Measurements from ENCODE around the gene HSD11B1.
"Not testable (repeated sequence)": the region's sequence is repeated elsewhere in the genome, so short reads cannot be mapped to it uniquely, and the experiment has no call there.

Gene HSD11B1

GRCh38 chr1:209691237-209691636 lies 13.4 kb upstream of the HSD11B1 start:
- DNase-seq (ENCODE audit: low read depth in 1 of 2, low spot score in 1 of 2) = no peak

- DNase-seq (ENCODE audit: low read depth in 1 of 2, low spot score in 1 of 2) = no peak
Observed at GRCh38 chr1:209692296-209692695, 12.3 kb upstream of the HSD11B1 start.

- DNase-seq (ENCODE audit: low read depth in 1 of 2, low spot score in 1 of 2) = peak; percentile 31 to 51
Observed at GRCh38 chr1:209692745-209693504, 11.7 kb upstream of the HSD11B1 start.

- DNase-seq (ENCODE audit: low read depth in 1 of 2, low spot score in 1 of 2) = no peak
Observed at GRCh38 chr1:209696673-209697072, 8.0 kb upstream of the HSD11B1 start.

DNA sequence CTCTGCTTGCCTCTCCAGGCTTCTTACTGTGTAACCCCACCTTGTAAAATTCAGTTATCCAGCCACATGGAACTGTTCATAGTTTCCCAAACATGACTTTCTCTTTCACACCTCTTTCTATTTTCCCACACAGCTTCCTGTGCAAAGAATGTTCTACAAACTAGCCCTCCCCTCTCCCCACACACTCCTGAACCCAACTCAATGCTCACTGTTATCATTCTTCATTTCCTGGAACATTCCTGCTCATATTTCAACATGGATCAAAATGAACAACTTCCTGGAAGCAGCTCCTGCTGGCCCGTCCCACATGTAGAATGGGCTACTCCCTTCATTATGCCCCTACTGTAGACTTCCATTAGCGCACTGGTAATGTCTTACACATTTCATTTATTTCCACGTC lies 7.5 kb upstream of the HSD11B1 start:
- no peak for DNase-seq (ENCODE audit: low read depth in 1 of 2, low spot score in 1 of 2)

DNA sequence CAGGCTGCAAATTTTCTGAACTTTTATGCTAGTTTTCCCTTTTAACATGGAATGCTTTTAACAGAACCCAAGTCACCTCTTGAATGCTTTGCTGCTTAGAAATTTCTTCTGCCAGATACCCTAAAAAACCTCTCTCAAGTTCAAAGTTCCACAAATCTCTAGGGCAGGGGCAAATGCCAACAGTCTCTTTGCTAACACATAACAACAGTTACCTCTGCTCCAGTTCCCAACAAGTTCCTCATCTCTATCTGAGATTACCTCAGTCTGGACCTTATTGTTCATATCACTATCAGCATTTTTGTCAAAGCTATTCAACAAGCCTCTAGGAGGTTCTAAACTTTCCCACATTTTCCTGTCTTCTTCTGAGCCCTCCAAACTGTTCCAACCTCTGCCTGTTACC lies 4.0 kb upstream of the HSD11B1 start:
- DNase-seq (ENCODE audit: low read depth in 1 of 2, low spot score in 1 of 2) = not testable (repeated sequence)

GRCh38 chr1:209702832-209703231 lies 1.8 kb upstream of the HSD11B1 start:
- no peak for DNase-seq (ENCODE audit: low read depth in 1 of 2, low spot score in 1 of 2)

GRCh38 chr1:209703834-209704504 lies 677 bp upstream of the HSD11B1 start:
- DNase-seq (ENCODE audit: low read depth in 1 of 2, low spot score in 1 of 2) = no peak

- DNase-seq (ENCODE audit: low read depth in 1 of 2, low spot score in 1 of 2) = no peak
Observed at GRCh38 chr1:209705033-209705598, 470 bp downstream of the HSD11B1 start.

DNA sequence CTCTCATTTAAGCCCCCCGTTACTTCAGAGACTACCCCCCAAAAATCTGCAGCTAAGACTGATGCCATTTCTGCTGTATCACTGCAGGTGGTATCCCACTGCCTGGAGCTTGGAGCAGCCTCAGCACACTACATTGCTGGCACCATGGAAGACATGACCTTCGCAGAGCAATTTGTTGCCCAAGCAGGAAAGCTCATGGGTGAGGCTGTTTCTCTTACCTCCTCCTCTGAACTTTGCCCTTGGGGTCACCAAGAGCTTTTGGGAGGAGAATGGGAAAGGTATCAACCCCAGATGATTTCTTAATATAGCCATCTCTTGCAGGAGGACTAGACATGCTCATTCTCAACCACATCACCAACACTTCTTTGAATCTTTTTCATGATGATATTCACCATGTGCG lies 2.0 kb downstream of the HSD11B1 start:
- DNase-seq (ENCODE audit: low read depth in 1 of 2, low spot score in 1 of 2) = no peak

GRCh38 chr1:209707308-209707707 lies 2.7 kb downstream of the HSD11B1 start:
- DNase-seq (ENCODE audit: low read depth in 1 of 2, low spot score in 1 of 2) = no peak

- DNase-seq (ENCODE audit: low read depth in 1 of 2, low spot score in 1 of 2) = no peak
Observed at GRCh38 chr1:209708297-209708696, 3.7 kb downstream of the HSD11B1 start.

DNA sequence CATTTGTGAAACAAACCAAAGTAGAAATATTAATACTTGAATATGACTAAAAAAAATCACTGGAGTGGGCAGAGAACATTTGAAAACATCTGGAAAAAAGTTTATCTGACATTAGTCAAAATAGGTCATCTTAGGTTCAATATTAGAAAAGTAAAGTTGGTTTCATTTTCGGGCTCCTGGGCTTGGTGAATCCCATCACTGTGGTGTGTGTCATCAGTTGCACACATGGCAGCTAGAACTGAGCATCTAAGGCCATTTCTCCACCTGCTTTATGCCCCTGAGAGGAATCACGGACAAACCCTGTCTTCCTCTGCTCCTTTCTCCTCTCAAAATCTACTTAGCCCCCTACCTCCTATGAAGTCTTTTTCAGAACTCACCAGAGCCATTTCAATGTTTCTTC lies 5.4 kb downstream of the HSD11B1 start:
- DNase-seq (ENCODE audit: low read depth in 1 of 2, low spot score in 1 of 2) = no peak

GRCh38 chr1:209710847-209711246 lies 6.2 kb downstream of the HSD11B1 start:
- no peak for DNase-seq (ENCODE audit: low read depth in 1 of 2, low spot score in 1 of 2)

DNA sequence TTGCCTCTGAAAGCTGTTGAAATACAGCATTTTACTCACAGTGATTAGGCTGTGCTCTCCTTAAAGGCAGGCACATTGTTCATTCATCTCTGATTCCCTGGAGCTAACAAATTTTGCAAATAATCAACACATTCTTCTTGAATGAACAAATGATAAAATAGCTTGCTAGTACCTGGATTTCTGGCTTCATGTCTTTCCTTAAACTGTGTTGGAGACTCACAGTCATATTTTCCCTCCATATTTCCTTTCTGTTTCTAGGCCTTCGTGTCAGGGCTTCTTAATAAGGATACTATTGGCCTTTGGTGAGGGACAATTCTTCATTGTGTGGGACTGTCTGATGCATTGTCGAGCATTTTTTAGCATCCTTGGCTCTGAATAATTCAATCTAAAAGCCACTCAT lies 9.7 kb downstream of the HSD11B1 start:
- no peak for DNase-seq (ENCODE audit: low read depth in 1 of 2, low spot score in 1 of 2)

- no peak for DNase-seq (ENCODE audit: low read depth in 1 of 2, low spot score in 1 of 2)
Observed at GRCh38 chr1:209715314-209715713, 10.7 kb downstream of the HSD11B1 start.

DNA sequence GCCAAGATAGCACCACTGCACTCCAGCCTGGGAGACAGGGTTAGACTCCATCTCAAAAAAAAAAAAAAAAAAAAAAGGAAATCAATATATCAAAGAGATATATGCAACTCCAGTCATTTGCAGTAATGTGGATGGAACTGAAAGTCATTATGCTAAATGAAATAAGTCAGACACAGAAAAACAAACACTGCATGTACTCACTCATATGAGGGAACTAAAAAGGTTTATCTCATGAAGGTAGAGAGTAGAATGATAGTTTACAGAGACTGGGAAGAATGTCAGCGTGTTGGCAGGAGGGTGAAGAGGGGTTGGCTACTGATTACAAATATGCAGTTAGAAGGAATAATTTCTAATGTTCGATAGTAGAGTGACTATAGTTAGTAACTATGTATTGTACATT lies 13.2 kb downstream of the HSD11B1 start:
- DNase-seq (ENCODE audit: low read depth in 1 of 2, low spot score in 1 of 2) = no peak

DNA sequence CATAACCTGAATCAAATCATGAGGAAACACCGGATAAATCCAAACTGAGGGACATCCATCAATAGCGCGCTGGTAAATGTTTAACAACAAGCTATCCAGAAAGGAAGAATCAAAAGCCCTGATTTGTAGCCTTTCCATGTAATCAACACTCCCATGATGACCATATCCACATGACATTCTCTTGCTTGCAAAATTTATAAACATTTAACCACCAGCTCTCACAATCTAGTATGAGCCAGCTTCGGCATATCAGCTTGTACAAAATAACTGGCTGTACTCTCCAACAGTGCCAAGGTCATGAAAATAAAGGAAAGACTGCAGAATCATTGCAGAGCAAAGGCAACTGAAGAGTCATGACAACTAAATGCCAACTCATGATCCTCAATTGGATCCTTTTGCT lies 15.7 kb downstream of the HSD11B1 start:
- no peak for DNase-seq (ENCODE audit: low read depth in 1 of 2, low spot score in 1 of 2)

GRCh38 chr1:209720826-209721225 lies 16.2 kb downstream of the HSD11B1 start:
- DNase-seq (ENCODE audit: low read depth in 1 of 2, low spot score in 1 of 2) = no peak

GRCh38 chr1:209721323-209721722 lies 16.7 kb downstream of the HSD11B1 start:
- no peak for DNase-seq (ENCODE audit: low read depth in 1 of 2, low spot score in 1 of 2)

GRCh38 chr1:209723265-209723664 lies 18.6 kb downstream of the HSD11B1 start:
- DNase-seq (ENCODE audit: low read depth in 1 of 2, low spot score in 1 of 2) = no peak
